Measurements from ENCODE around the gene CEP85. TPM values are rescaled to one million over a fixed set of nuclear protein-coding genes. Genes with fewer than 3 reads are reported as not detected.

The CEP85 gene
- total RNA-seq, 2 experiments from 2014 or later: 45.7 to 47.0 TPM

DNA sequence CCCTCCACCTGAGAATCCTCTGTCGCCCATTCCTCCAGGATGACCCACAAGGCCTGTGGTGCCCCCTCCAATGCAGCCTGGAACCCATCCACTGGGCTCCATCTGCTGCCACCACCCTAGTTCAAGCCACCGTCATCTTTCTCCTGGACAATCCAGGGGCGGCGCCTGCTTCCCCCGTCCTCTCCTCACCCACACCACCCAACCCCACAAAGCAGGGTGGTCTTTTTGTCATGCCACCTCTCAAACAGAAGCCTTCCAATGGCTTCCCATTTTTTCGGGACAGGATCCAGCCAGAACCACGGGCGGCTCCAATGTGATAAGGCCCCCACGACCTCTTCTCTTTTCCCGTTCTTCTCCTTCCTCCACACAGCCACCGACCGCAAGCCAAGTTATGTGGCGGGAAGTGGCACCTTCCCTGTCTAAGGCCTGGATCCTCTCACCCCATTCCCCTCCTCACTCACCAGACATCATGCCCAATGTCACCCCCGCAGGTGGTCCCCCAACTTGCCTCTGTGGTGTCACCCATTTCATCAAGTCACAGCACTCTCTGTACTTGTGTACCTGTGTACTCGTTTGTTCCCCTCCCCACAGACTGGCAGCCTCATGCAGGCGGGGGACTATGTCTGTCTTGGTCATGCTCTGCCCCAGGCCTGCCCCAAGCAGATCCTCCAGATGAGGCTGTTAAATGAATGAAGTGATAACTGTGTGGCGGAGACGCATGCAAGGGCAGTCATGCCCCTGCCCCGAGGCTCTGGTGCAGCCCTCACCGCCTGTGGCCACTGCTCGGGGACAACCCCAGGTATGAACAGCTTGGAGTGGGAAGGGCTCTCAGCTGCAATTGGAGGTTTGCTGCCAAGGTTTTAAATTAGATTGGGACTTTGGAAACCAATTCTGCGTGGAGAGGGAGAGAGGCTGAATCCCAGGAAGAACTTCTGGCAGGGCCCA lies 61.5 kb downstream of the CEP85 start:
- no peaks in the 10 kb centered on the region for H3K9me3 Mint-ChIP-seq
- no peak overlapping the region for H3K27ac Mint-ChIP-seq
- DNase-seq: no peak
- H3K27me3 Mint-ChIP-seq (ENCODE audit: low read depth): no peaks in the 10 kb centered on the region
- peaks cover 29% of the 10 kb centered on the region for H3K4me1 Mint-ChIP-seq (ENCODE audit: low read depth)
- CTCF ChIA-PET: interaction anchor here (2.5 kb wide), 1 partner anchor 69 kb away, joined by 6 read pairs; no protein-coding TSS in a partner anchor
- no peak overlapping the region for H3K4me3 Mint-ChIP-seq
- peaks cover 3% of the 10 kb centered on the region for H3K36me3 Mint-ChIP-seq (ENCODE audit: low read depth)
- intact Hi-C loops (cut with micrococcal nuclease): no loop called here

DNA sequence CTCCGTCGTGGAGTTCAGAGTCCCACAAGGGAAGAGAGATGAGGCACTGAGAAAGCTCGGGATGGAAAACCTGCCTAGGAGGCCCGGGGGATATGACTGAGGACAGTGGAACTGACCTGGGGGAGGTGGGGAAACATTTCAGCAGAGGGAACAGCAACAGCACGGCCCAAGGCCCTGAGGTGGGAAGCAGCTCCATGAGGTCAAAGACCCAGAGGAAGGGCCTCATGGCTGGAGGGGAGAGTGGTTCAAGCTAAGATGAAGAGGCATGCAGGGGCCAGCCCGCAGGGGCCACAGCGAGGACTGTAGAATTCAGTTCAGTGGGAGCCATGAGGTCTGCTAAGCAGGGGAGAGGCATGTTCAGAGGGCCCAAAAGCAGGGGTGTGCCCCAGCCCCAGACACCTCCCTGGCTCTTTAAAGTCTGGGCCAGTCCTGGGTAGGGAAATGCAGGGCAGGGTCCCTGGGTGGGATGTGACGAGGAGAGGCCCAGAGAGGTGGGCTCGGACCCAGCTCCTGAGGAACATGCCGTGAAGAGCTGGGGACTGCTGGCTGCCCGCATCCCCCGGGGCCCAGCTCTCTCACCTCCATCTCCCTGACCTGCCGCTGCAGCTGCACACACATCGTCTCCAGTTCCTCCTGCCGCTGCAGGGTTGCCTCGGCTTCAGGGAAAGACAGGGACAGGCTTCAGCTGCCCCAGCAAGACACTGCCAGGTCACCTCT lies 62.5 kb downstream of the CEP85 start:
- H3K27ac Mint-ChIP-seq: no peak overlapping the region
- no peak for DNase-seq
- peaks cover 3% of the 10 kb centered on the region for H3K36me3 Mint-ChIP-seq (ENCODE audit: low read depth)
- H3K9me3 Mint-ChIP-seq: no peaks in the 10 kb centered on the region
- intact Hi-C loops (cut with micrococcal nuclease): no loop called here
- H3K4me1 Mint-ChIP-seq (ENCODE audit: low read depth): peaks cover 24% of the 10 kb centered on the region
- CTCF ChIA-PET: interaction anchor here (0.6 to 2.5 kb wide), 2 partner anchors 12 to 68 kb away, joined by 3 to 6 read pairs; no protein-coding TSS in a partner anchor
- H3K4me3 Mint-ChIP-seq: no peak overlapping the region
- no peaks in the 10 kb centered on the region for H3K27me3 Mint-ChIP-seq (ENCODE audit: low read depth)

DNA sequence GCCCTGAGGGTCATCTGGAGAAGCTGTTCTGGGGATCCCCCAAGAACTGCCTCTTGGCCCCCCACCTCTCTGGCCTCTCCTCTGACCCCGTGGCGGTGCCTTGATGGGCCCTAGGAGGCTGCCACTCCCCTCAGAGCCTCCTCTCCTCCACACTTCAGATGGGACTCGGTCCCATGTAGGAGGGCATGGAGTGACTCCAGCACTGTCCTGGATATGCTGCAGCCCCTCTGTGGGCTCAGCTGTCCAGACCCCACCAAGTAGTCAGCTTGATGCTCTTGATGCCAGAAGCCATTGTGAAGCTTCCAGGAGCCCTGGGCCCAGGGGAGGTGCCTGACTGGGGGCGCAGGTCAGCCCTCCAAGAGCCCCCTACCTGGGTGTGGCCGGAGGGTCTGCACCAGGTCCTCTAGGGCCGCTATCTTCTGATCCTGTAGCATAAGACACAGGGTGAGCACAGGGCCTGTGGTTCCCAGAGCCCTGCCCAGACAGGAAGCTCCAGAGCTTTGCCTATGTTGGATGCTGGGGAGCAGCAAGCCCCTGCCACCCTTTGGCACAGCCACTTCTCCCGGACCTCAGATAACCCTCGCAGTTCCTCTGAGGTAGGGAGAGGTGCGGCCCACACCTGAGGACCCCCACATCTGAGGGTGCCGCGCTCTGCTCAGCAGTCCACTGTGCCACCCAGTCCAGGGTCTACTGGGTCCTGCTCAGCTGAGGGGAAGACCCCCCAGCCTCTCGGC lies 63.2 kb downstream of the CEP85 start:
- Mint-ChIP-seq H3K27ac (no peak overlapping the region), H3K4me3 (no peak overlapping the region), H3K27me3 (ENCODE audit: low read depth) (no peaks in the 10 kb centered on the region), H3K4me1 (ENCODE audit: low read depth) (peaks cover 18% of the 10 kb centered on the region), H3K9me3 (no peaks in the 10 kb centered on the region), H3K36me3 (ENCODE audit: low read depth) (peaks cover 2% of the 10 kb centered on the region)
- DNase-seq: no peak
- CTCF ChIA-PET: interaction anchor here (0.6 to 2.5 kb wide), 3 partner anchors 9 to 67 kb away, joined by 3 to 6 read pairs (median 3); no protein-coding TSS in a partner anchor
- intact Hi-C loops (cut with micrococcal nuclease): no loop called here

- Mint-ChIP-seq H3K9me3 (no peaks in the 10 kb centered on the region), H3K36me3 (ENCODE audit: low read depth) (peaks cover 2% of the 10 kb centered on the region), H3K4me1 (ENCODE audit: low read depth) (peaks cover 20% of the 10 kb centered on the region), H3K4me3 (no peak overlapping the region), H3K27ac (no peak overlapping the region), H3K27me3 (ENCODE audit: low read depth) (no peaks in the 10 kb centered on the region)
- CTCF ChIA-PET: interaction anchor here (0.8 to 2.5 kb wide), 2 partner anchors 9 to 66 kb away, joined by 3 to 6 read pairs; no protein-coding TSS in a partner anchor
- intact Hi-C loops (cut with micrococcal nuclease): no loop called here
- DNase-seq: no peak
These were observed 63.8 kb downstream of the CEP85 start for GRCh38 chr1:26297791-26298124.

DNA sequence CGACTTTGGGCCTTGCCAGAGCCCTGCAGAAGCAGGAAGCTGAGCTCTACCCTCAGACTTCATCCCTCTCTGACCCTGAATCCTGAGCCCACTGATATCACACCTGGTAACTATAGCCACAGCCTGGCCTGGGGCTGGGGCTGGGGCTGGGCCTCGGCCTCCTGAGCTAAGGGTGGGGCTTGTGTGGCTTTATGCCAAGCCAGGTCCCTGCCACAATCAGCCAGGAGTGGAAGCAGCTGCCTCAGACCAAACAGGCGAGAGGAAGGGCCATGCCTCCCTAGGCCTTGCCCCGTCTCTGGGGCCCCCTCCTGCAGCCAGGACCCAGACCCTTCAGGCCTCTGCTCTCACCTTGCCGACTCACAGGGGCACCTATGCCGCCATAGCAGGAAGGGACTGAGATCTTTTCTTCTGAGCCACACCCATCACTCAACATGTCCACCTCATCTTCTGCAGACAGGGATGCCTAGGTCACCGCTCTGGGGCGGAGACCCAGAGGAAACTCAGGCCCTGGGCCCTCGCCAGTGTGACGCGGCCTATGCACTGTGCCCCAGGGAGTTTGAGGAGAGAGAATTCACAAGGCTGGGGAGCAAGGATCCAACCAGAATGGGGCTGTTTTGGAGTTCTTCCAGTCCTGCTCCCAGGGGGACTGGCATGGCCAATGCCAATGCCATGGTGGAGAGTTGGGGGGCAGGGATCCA lies 66.7 kb downstream of the CEP85 start:
- Mint-ChIP-seq H3K9me3 (no peaks in the 10 kb centered on the region), H3K4me3 (no peak overlapping the region), H3K4me1 (ENCODE audit: low read depth) (peaks cover 28% of the 10 kb centered on the region), H3K36me3 (ENCODE audit: low read depth) (peaks cover 2% of the 10 kb centered on the region), H3K27me3 (ENCODE audit: low read depth) (no peaks in the 10 kb centered on the region), H3K27ac (no peak overlapping the region)
- no peak for DNase-seq
- intact Hi-C loops (cut with micrococcal nuclease): loop anchor here (10.0 kb wide), 1 partner anchor 1056 kb away; the partner anchor contains the start of gene RSRP1
- CTCF ChIA-PET: interaction anchor here (0.6 to 1.8 kb wide), 4 partner anchors 12 to 39 kb away, joined by 3 to 8 read pairs (median 4); no protein-coding TSS in a partner anchor

DNA sequence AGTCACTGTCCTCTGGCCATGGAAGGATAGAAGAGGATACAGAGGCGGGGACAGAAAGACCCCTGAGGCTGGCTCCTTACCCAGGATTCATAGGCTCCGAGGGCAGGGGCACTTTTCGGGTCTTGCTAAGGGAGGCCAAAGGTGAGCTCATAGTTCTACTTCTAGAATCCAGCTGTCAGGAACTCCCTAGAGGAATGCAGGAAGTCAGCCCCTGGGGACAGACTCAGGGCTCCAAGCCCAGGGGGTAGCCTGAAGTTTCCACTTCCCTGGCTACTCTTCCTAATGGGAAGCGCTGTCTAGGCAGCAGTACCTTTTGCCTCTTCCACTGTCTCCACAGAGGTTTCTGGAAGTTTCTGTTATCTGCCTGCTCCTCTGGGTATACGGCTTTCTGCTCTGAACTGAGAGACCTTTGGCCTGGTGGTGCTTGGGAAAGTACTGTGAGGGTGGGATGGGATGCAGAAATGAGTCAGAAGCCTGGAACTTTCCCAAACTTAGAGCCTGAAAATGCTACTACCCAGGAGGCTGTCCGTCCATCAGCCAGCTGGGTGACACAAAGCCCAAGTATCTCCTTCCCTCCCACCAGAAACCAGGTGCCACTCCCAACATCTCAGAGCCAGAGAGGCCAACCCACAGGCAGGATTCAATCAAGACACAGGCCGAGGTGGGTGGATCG lies 68.9 kb downstream of the CEP85 start:
- Mint-ChIP-seq H3K4me1 (ENCODE audit: low read depth) (peaks cover 41% of the 10 kb centered on the region), H3K27me3 (ENCODE audit: low read depth) (no peaks in the 10 kb centered on the region), H3K4me3 (no peak overlapping the region), H3K27ac (no peak overlapping the region), H3K9me3 (no peaks in the 10 kb centered on the region), H3K36me3 (ENCODE audit: low read depth) (peaks cover 2% of the 10 kb centered on the region)
- CTCF ChIA-PET: interaction anchor here (1.2 to 1.6 kb wide), 2 partner anchors 14 to 16 kb away, joined by 3 to 7 read pairs; no protein-coding TSS in a partner anchor
- intact Hi-C loops (cut with micrococcal nuclease): loop anchor here (10.0 kb wide), 1 partner anchor 1058 kb away; the partner anchor contains the start of gene RSRP1
- no peak for DNase-seq

DNA sequence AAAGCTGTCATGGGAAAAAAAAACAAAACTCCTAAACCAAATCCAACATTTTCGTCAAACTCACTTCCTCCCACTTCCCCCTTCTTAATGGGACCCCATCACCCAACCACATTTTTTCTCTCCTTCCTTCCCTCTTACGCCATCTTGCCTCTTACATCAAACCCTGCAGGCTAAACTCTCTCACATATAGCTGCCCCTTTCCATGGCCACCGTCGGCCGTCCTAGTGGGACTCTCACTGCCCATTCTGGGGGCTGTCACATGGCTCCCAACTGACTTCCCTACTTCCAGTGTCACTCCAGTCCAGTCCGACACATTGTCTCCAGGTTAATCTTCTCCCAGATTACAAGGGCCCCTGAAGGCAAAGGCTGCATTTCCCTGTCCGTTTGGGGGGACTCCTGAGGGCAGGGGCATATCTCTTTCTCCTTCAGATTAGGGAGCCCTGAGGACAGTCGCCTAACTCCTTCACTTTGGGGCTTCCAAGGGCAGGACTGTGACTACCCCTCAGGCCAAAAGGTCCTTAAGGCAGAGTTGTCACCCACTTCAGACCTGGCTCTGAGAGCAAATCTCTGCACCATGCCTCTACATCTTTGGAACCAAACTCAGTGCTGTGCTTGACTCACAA lies 71.8 kb downstream of the CEP85 start:
- H3K27ac Mint-ChIP-seq: peak overlapping the region; percentile 97
- CTCF ChIA-PET: interaction anchor here (0.6 to 6.1 kb wide), 6 partner anchors 12 to 379 kb away, joined by 3 to 32 read pairs (median 4); partner anchors contain the start of gene CD52
- peak overlapping the region; percentile 99 for H3K4me3 Mint-ChIP-seq
- H3K4me1 Mint-ChIP-seq (ENCODE audit: low read depth): peaks cover 43% of the 10 kb centered on the region
- no peaks in the 10 kb centered on the region for H3K36me3 Mint-ChIP-seq (ENCODE audit: low read depth)
- intact Hi-C loops (cut with micrococcal nuclease): loop anchor here (1.0 to 10.0 kb wide), 3 partner anchors 17 to 1061 kb away; partner anchors contain the start of gene RSRP1
- no peak for DNase-seq
- no peaks in the 10 kb centered on the region for H3K27me3 Mint-ChIP-seq (ENCODE audit: low read depth)
- no peaks in the 10 kb centered on the region for H3K9me3 Mint-ChIP-seq

- Mint-ChIP-seq H3K4me3 (peak within 1 kb of the TSS; percentile 99), H3K27ac (peak within 1 kb of the TSS; percentile 97), H3K27me3 (ENCODE audit: low read depth) (no peaks in the 10 kb centered on the region), H3K36me3 (ENCODE audit: low read depth) (no peaks in the 10 kb centered on the region), H3K9me3 (no peaks in the 10 kb centered on the region), H3K4me1 (ENCODE audit: low read depth) (peaks cover 38% of the 10 kb centered on the region)
- DNase-seq: peak; percentile 98
- CTCF ChIA-PET: interaction anchor here (0.6 to 6.1 kb wide), 7 partner anchors 11 to 380 kb away, joined by 3 to 39 read pairs (median 20); partner anchors contain the start of gene CD52
- intact Hi-C loops (cut with micrococcal nuclease): loop anchor here (1.0 to 10.0 kb wide), 4 partner anchors 11 to 1062 kb away; partner anchors contain the start of genes CD52 and RSRP1
These were observed 72.6 kb downstream of the CEP85 start, which contains the start of gene UBXN11 for GRCh38 chr1:26306290-26307229. Gene UBXN11, minus strand, starts transcription at chr1:26306636. Its CDS starts 3,753 bp downstream, at chr1:26302883.

- Mint-ChIP-seq H3K9me3 (no peaks in the 10 kb centered on the region), H3K4me1 (ENCODE audit: low read depth) (peaks cover 37% of the 10 kb centered on the region), H3K36me3 (ENCODE audit: low read depth) (no peaks in the 10 kb centered on the region), H3K27me3 (ENCODE audit: low read depth) (no peaks in the 10 kb centered on the region), H3K27ac (peak overlapping the region; percentile 97), H3K4me3 (peak overlapping the region; percentile 99)
- intact Hi-C loops (cut with micrococcal nuclease): loop anchor here (1.0 to 10.0 kb wide), 3 partner anchors 10 to 1063 kb away; partner anchors contain the start of genes CD52 and RSRP1
- peak; percentile 68 for DNase-seq
- CTCF ChIA-PET: interaction anchor here (0.7 to 6.1 kb wide), 10 partner anchors 11 to 159 kb away, joined by 3 to 39 read pairs (median 14); partner anchors contain the start of genes CD52, CEP85 and SH3BGRL3
These were observed 73.4 kb downstream of the CEP85 start for GRCh38 chr1:26307363-26307781.

Measured in activated naive CD4-positive, alpha-beta T cell treated with anti-CD3 and anti-CD28 coated beads for 36 hours (primary cell).